K562 (cell line): ENCODE data around the gene SKIDA1. TPM values are rescaled to one million over a fixed set of nuclear protein-coding genes. Genes with fewer than 3 reads are reported as not detected.
A peak's percentile ranks its signal among the peaks of the same experiment; 100 is the strongest.

Experiments used
- ATAC-seq: fragments of 200-7000 bp; cut with Tn5 transposase; 3 replicates; pipeline ENCODE4 v1.9.1; 2020; ENCODE audit warnings: moderate library complexity
- BruUV-seq: library from RNA; stranded (reverse); fragments of 400-500 nt; replicated peaks from 2 replicates; lab custom pipeline; 2021; lab: Mats Ljungman, UMichigan
- CTCF ChIA-PET: fragments of 300-600 bp; formaldehyde crosslinking; extraction: SDS; loops from one replicate; lab custom pipeline; 2021; ENCODE audit warnings: low intra/inter-chr PET ratio; lab: Yijun Ruan, JAX
- POLR2A ChIA-PET: fragments of 300-600, 350-650 bp; sonication (Branson Sonifier 250); formaldehyde crosslinking; extraction: SDS; loops from one replicate; lab custom pipeline; 2021; ENCODE audit warnings: antibody characterized with exemption, inconsistent platforms; lab: Yijun Ruan, JAX
- DNase-seq, 4 experiments: peaks; one replicate each; pipeline versions ENCODE4 v3.0.0 to v3.0.0-alpha.2; 2011 to 2018; ENCODE audit warnings: low spot score in 3 of 4, mixed read lengths in 3 of 4; ENCODE audit errors: extremely low read depth in 1 of 4
- FAIRE-seq: peaks from 2 replicates; lab custom pipeline; 2011; peaks lifted over from hg19 to GRCh38; lab: Jason Lieb, UNC
- H2AFZ ChIP-seq: 2 replicates; pipeline ENCODE4 v1.6.0; 2011; ENCODE audit warnings: low read depth, low read length, control low read depth, inconsistent platforms
- H3K27ac ChIP-seq: fragments of 200-600 bp; 3 replicates; pipeline ENCODE4 v1.8.0; 2011; ENCODE audit warnings: low read depth, mild to moderate bottlenecking, control low read depth, inconsistent platforms, low read length, moderate library complexity, mixed read lengths; ENCODE audit errors: extremely low read depth
- H3K27me3 ChIP-seq, 2 experiments: fragments of 300-600 bp in 1 of 2; 2 replicates in 1 of 2; 3 replicates in 1 of 2; pipeline versions ENCODE4 v1.6.0 to v1.8.0; 2011; ENCODE audit warnings: inconsistent platforms in 2 of 2, low read length in 2 of 2, mild to moderate bottlenecking in 1 of 2, mixed read lengths in 1 of 2, moderate library complexity in 1 of 2; ENCODE audit not compliant: control insufficient read depth in 2 of 2, insufficient read depth in 2 of 2
- H3K36me3 ChIP-seq: fragments of 300-600 bp; 3 replicates; pipeline ENCODE4 v1.8.0; 2011; ENCODE audit warnings: mild to moderate bottlenecking, low read length, inconsistent platforms; ENCODE audit not compliant: control insufficient read depth, insufficient read depth
- H3K4me1 ChIP-seq, 2 experiments: fragments of 200-600 bp in 1 of 2; replicated peaks in 1 of 2; 2 replicates in 1 of 2; 3 replicates in 1 of 2; pipeline versions ENCODE4 v1.5.1 to v1.8.0; 2011; ENCODE audit warnings: inconsistent platforms in 2 of 2, low read length in 2 of 2, mild to moderate bottlenecking in 1 of 2, mixed read lengths in 1 of 2, moderate library complexity in 1 of 2; ENCODE audit not compliant: control insufficient read depth in 2 of 2, insufficient read depth in 2 of 2
- H3K4me2 ChIP-seq: 2 replicates; pipeline ENCODE4 v1.6.1; 2011; ENCODE audit warnings: low read length, control low read depth, inconsistent platforms, mixed read lengths; ENCODE audit not compliant: insufficient read depth
- H3K4me3 ChIP-seq: fragments of 200-600 bp; sonication (generic), shearing (Covaris generic); 2 replicates; pipeline ENCODE4 v1.5.1; 2016; ENCODE audit warnings: control low read depth, inconsistent platforms
- H3K79me2 ChIP-seq: fragments of 200-600 bp; 3 replicates; pipeline ENCODE4 v1.8.0; 2011; ENCODE audit warnings: low read length, inconsistent platforms; ENCODE audit not compliant: control insufficient read depth, insufficient read depth
- H3K9ac ChIP-seq, 2 experiments: 2 replicates each; pipeline versions ENCODE4 v1.6.0 to v1.6.1; 2011; ENCODE audit warnings: low read depth in 2 of 2, low read length in 2 of 2, control low read depth in 1 of 2, inconsistent platforms in 1 of 2, mild to moderate bottlenecking in 1 of 2, mixed read lengths in 1 of 2; ENCODE audit not compliant: insufficient read depth in 1 of 2
- H3K9me1 ChIP-seq: one replicate; pipeline ENCODE4 v1.6.0; 2011; ENCODE audit warnings: inconsistent platforms, mild to moderate bottlenecking, low read length, moderate library complexity; ENCODE audit not compliant: control insufficient read depth, insufficient read depth
- H3K9me3 ChIP-seq: replicated peaks from 2 replicates; pipeline ENCODE4 v1.5.1; 2011; ENCODE audit warnings: low read depth, low read length, inconsistent platforms; ENCODE audit not compliant: control insufficient read depth, insufficient read depth
- H4K20me1 ChIP-seq: replicated peaks from 2 replicates; pipeline ENCODE4 v1.6.1; 2011; ENCODE audit warnings: low read length, inconsistent platforms, mixed read lengths; ENCODE audit not compliant: control insufficient read depth, insufficient read depth
- BCOR ChIP-seq: fragments of 450-650 bp; IDR thresholded peaks from 2 replicates; pipeline ENCODE4 v1.6.1; 2016
- CBFA2T3 ChIP-seq: fragments of 450-650 bp; IDR thresholded peaks from 2 replicates; pipeline ENCODE4 v1.6.1; 2017
- CBFB ChIP-seq: sonication (generic); formaldehyde crosslinking; IDR thresholded peaks from 2 replicates; pipeline ENCODE4 v1.4.0; 2020; ENCODE audit warnings: mild to moderate bottlenecking, missing genetic modification reagents
- ELF4 ChIP-seq: fragments of 450-650 bp; formaldehyde crosslinking; IDR thresholded peaks from 2 replicates; pipeline ENCODE4 v1.4.0; 2022; ENCODE audit warnings: missing genetic modification characterization
- KLF13 ChIP-seq: fragments of 450-650 bp; IDR thresholded peaks from 2 replicates; pipeline ENCODE4 v1.6.1; 2016; ENCODE audit warnings: missing genetic modification characterization, low read depth, mild to moderate bottlenecking, missing compliant biosample characterization, moderate library complexity, borderline replicate concordance
- LCOR ChIP-seq: sonication (generic); formaldehyde crosslinking; IDR thresholded peaks from 2 replicates; pipeline ENCODE4 v1.8.0; 2022; ENCODE audit warnings: mild to moderate bottlenecking, missing genetic modification reagents
- MXI1 ChIP-seq: IDR thresholded peaks from 2 replicates; pipeline ENCODE4 v1.6.1; 2011; ENCODE audit warnings: low read depth, mild to moderate bottlenecking, improper control_type of control experiment, low read length
- NR1H2 ChIP-seq: sonication (generic); formaldehyde crosslinking; IDR thresholded peaks from 2 replicates; pipeline ENCODE4 v1.4.0; 2020; ENCODE audit warnings: mild to moderate bottlenecking, missing genetic modification reagents
- SNIP1 ChIP-seq: fragments of 450-650 bp; IDR thresholded peaks from 2 replicates; pipeline ENCODE4 v1.7.1; 2017; ENCODE audit warnings: low read depth, mild to moderate bottlenecking
- SRSF1 ChIP-seq: fragments of 200-400 bp; formaldehyde crosslinking; IDR thresholded peaks from 2 replicates; pipeline ENCODE4 v1.6.1; 2017; ENCODE audit warnings: mild to moderate bottlenecking, low read depth, low read length, moderate library complexity
- ZFP36 ChIP-seq: fragments of 150-350 bp; IDR thresholded peaks from 2 replicates; pipeline ENCODE4 v1.6.1; 2018; ENCODE audit warnings: low read length, low read depth; ENCODE audit not compliant: partially characterized antibody
- WGBS: fragments of 100-300 bp; shearing (Covaris generic); methylation state at CpG from one replicate; pipeline ENCODE4 v1.1.6; 2016; ENCODE audit warnings: low coverage, mixed read lengths; ENCODE audit not compliant: insufficient coverage; ENCODE audit errors: missing lambda C conversion rate; 5-methylcytosine and 5-hydroxymethylcytosine counted together
- in situ Hi-C: fragments of 300-500 bp; cut with MboI; formaldehyde crosslinking; loops from 4 replicates; pipeline ENCODE4 v1.15.0; 2018; ENCODE audit warnings: inconsistent platforms, mixed read lengths
- intact Hi-C: fragments of 100-400 bp; cut with micrococcal nuclease; formaldehyde crosslinking; loops from 2 replicates; pipeline ENCODE4 v1.14.2; 2022
- polyA plus RNA-seq, 8 experiments: library from polyadenylated mRNA; depleted of rRNA in 4 of 8; stranded (reverse) in 5 of 8; unstranded in 3 of 8; fragments of >200 nt; fragmentation: Nextera tagmentation in 2 of 8; fragmentation: Illumina TruSeq in 1 of 8; extraction: Ambion mirVana in 2 of 8; extraction: Trizol in 1 of 8; gene quantifications; 2 replicates each; pipeline versions ENCODE4 v1.2.1 to v1.2.3, GENCODE V29; 2011 to 2014; ENCODE audit warnings: inconsistent platforms in 1 of 8, missing spikeins in 1 of 8
- total RNA-seq, 7 experiments: library from RNA; depleted of rRNA in 6 of 7; stranded (reverse); fragments of >200 nt in 6 of 7; fragmentation: Illumina TruSeq in 2 of 7; extraction: Trizol in 2 of 7; gene quantifications; 2 replicates each; pipeline versions ENCODE4 v1.2.1 to v1.2.3, GENCODE V29; 2011 to 2021; ENCODE audit warnings: low replicate concordance in 1 of 7
- TF ChIP-seq, protein P1 (sequence below), 3 experiments: fragments of 200-800 bp in 1 of 3; fragments of 250-450 bp in 1 of 3; fragments of 450-650 bp in 1 of 3; sonication (Bioruptor Pico) in 1 of 3; sonication (Bioruptor generic) in 1 of 3; formaldehyde crosslinking in 1 of 3; IDR thresholded peaks; 2 replicates each; pipeline versions ENCODE4 v1.6.1 to v1.8.0; 2016 to 2022; ENCODE audit warnings: mild to moderate bottlenecking in 2 of 3, missing genetic modification characterization in 2 of 3, missing compliant biosample characterization in 1 of 3, moderate library complexity in 1 of 3
- TF ChIP-seq, protein P2 (sequence below): sonication (generic); formaldehyde crosslinking; IDR thresholded peaks from 2 replicates; pipeline ENCODE4 v1.8.1; 2023; ENCODE audit warnings: mild to moderate bottlenecking, missing genetic modification reagents

SKIDA1 gene
- total and polyA plus RNA-seq, 9 of the 15 experiments (the other 6 are each of a cell fraction or from before 2014, with no cell fraction given): 0.05 to 1.1 (median 0.42) TPM

DNA sequence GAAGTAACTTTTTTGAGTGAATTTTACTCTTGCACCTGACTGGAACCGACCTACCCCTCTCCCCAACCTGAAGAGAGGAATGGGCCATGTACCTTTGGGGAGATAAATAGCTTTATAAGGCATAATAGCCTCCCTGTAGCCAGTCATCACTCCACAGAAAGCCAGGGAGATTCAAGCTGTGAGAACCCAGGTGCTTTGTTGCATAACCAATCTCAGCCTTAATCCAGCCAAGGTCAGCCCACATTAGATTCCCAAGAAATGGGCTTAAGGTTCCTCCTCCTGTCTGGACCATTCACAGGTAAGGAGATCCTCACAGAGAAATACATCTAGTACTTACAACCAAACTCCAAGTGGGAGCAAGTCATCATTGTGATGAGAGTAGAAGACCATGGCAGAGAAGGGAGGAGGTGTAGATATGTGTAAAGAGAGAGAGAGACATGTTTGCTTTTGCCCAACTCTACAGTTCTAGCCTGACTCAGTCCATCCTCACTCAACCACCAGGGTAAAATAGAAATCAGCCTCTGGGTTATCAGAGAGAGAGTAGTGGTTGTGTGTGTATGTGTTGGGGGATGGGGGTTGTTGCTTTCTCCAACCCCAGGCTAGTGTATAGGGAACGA lies 23.6 kb downstream of the SKIDA1 start:
- H3K36me3 ChIP-seq: no peaks in the 10 kb centered on the region
- no peaks in the 10 kb centered on the region; the same call in 1 of the 2 replicates for H3K9me3 ChIP-seq
- no TSS peak for BruUV-seq
- no peaks in the 10 kb centered on the region for H3K79me2 ChIP-seq
- no peaks in the 10 kb centered on the region for H3K9me1 ChIP-seq
- H3K4me1 ChIP-seq: peaks cover 0 to 15% of the 10 kb centered on the region in 2 experiments; a peak in 4 of 5 replicates
- FAIRE-seq (no peak), DNase-seq (no peak), ATAC-seq (peak; percentile 16; the same call in 2 of the 3 replicates)
- H3K27ac ChIP-seq: no peak overlapping the region
- 10% methylated on average over 2 of the region's 2 CpGs for WGBS
- H3K4me3 ChIP-seq: no peak overlapping the region
- POLR2A ChIA-PET: no interaction called here
- TF ChIP-seq CBFA2T3 (no peak), SNIP1 (no peak), CBFB (CRISPR knock-in tag) (no peak), ELF4 (CRISPR knock-in tag) (no peak), LCOR (no peak), MXI1 (no peak), NR1H2 (CRISPR knock-in tag) (no peak), KLF13 (tag) (no peak), SRSF1 (no peak), BCOR (no peak), ZFP36 (no peak)
- TF ChIP-seq, protein P1, sequence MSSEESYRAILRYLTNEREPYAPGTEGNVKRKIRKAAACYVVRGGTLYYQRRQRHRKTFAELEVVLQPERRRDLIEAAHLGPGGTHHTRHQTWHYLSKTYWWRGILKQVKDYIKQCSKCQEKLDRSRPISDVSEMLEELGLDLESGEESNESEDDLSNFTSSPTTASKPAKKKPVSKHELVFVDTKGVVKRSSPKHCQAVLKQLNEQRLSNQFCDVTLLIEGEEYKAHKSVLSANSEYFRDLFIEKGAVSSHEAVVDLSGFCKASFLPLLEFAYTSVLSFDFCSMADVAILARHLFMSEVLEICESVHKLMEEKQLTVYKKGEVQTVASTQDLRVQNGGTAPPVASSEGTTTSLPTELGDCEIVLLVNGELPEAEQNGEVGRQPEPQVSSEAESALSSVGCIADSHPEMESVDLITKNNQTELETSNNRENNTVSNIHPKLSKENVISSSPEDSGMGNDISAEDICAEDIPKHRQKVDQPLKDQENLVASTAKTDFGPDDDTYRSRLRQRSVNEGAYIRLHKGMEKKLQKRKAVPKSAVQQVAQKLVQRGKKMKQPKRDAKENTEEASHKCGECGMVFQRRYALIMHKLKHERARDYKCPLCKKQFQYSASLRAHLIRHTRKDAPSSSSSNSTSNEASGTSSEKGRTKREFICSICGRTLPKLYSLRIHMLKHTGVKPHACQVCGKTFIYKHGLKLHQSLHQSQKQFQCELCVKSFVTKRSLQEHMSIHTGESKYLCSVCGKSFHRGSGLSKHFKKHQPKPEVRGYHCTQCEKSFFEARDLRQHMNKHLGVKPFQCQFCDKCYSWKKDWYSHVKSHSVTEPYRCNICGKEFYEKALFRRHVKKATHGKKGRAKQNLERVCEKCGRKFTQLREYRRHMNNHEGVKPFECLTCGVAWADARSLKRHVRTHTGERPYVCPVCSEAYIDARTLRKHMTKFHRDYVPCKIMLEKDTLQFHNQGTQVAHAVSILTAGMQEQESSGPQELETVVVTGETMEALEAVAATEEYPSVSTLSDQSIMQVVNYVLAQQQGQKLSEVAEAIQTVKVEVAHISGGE (CRISPR knock-in tag; IDR thresholded peaks at IDR 0.05): no peak
- TF ChIP-seq, protein P2, sequence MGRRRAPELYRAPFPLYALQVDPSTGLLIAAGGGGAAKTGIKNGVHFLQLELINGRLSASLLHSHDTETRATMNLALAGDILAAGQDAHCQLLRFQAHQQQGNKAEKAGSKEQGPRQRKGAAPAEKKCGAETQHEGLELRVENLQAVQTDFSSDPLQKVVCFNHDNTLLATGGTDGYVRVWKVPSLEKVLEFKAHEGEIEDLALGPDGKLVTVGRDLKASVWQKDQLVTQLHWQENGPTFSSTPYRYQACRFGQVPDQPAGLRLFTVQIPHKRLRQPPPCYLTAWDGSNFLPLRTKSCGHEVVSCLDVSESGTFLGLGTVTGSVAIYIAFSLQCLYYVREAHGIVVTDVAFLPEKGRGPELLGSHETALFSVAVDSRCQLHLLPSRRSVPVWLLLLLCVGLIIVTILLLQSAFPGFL (CRISPR knock-in tag): no peak
- intact Hi-C loops: no loop called here
- H3K27me3 ChIP-seq: no peaks in the 10 kb centered on the region
- no peaks in the 10 kb centered on the region for H4K20me1 ChIP-seq
- H3K9ac ChIP-seq: no peak overlapping the region
- H3K4me2 ChIP-seq: no peak overlapping the region
- no peak overlapping the region for H2AFZ ChIP-seq
- CTCF ChIA-PET: interaction anchor here (0.6 kb wide), 1 partner anchor 849 kb away, joined by 3 read pairs; no protein-coding TSS in a partner anchor
- in situ Hi-C loops: no loop called here
